ENCODE data around the gene TMEM132D.

TMEM132D gene

GRCh38 chr12:129727100-129727499, 176.7 kb downstream of the TMEM132D start:
- DNase-seq (ENCODE audit: low read depth in 2 of 2), result no peak

- DNase-seq (ENCODE audit: low read depth in 2 of 2), result no peak
These were observed 180.6 kb downstream of the TMEM132D start for GRCh38 chr12:129723260-129723659.

DNA sequence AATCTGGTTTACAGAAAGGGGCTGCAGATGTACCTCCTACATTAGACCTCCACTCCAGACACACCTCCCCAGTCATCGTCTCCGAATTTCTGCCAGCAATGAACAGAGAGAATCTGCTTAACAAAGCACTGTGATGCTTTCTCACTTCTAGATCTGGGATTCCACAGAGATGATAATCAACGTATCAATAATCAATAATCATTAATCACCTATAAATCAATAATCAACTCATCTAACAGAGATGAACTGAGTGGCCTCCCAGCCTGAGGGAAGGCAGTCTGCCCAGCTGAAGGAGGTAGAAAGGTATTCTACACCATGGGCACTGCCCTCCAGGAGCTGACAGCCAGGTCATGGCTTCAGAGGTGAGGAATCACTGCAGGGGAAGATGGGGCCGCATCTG, 183.2 kb downstream of the TMEM132D start:
- no peak for DNase-seq (ENCODE audit: low read depth in 2 of 2)

GRCh38 chr12:129719416-129719815, 184.4 kb downstream of the TMEM132D start:
- no peak for DNase-seq (ENCODE audit: low read depth in 2 of 2)

GRCh38 chr12:129717438-129717837, 186.4 kb downstream of the TMEM132D start:
- DNase-seq (ENCODE audit: low read depth in 2 of 2), result no peak

DNA sequence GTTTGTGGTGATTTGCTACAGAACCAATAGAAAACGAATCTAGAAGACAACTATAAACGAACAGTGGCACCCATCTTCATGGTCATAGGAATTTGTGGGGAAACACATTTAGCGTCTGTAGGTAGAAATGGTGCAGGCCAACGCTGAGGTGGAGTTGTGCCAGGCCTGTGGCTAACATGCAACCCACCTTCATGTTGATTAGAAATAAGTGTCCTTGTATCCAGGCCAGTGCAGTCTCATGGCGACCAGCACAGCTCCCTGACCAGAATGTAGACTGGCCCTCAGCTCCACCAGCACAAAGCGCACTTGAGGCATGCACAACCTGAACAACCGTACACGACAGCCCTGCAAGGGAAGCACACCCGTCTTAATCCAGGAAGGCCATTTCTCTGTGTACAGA, 187.0 kb downstream of the TMEM132D start:
- no peak for DNase-seq (ENCODE audit: low read depth in 2 of 2)

DNA sequence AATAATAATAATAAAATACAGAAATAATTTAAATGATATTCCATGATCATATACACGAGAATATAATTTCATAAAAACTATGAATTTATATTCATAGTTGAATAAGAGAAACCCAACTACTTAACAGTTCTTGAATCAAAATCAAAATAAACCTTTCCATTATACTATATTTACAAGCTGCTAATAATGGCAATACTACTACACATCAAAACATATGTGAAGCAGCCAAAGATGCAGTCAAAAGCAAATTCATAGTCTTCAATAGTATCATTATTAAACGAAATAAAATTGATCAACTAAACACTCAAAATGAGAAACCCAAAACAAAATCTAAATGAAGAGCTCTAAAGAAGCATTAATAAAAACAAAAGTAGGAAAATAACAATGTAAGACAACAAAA, 197.1 kb downstream of the TMEM132D start:
- DNase-seq (ENCODE audit: low read depth in 2 of 2), result no peak

DNA sequence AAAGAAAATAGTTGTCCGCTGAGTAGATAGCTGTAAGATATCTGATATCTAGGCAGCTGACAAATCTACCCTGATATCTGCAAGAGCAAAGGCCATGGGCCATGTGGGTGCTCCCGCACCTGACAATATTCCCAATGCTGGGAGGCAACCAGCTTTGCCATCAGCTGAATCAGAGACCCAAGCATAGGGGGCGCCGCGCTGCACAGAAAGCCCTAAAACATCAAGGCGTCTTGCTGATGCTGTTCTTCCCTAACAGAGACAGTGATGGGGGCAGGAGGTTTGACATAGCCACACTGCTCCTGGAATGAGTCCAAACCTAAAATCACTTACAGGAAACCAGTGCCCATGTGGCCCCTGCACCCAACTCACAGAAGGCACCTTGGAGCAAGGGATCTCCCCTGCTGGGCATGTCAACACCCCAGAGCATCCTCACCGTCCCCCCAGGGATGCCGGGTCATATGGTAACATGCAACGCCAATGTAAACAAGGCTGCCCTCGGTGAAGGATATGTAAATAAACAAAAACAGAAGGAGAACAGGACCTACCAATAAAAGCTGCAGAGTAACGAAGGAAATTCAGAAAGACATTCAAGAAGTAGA, 199.5 kb downstream of the TMEM132D start:
- no peak for DNase-seq (ENCODE audit: low read depth in 2 of 2)

GRCh38 chr12:129701631-129702101, 202.2 kb downstream of the TMEM132D start:
- DNase-seq (ENCODE audit: low read depth in 2 of 2), result no peak

DNA sequence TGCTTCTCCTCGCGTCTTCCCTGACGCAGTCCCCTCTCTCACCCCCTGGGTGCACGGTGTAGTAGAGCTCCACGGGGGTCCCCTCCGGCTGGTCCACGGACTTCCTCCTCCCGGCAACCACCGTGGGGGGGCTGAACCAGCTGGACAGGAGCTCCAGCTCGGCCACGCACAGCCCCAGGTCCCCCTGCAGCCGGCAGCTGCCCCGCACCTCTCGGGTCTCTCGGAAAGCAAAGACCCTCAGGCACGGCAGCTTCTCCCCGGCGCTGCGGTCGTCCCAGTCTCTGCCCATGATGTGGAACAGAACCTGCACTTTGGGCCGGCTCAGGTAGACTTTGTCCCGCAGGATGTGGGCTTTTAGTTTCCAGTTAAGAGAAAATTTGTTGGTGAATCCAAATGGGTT, 203.8 kb downstream of the TMEM132D start:
- DNase-seq (ENCODE audit: low read depth in 2 of 2), result no peak

DNA sequence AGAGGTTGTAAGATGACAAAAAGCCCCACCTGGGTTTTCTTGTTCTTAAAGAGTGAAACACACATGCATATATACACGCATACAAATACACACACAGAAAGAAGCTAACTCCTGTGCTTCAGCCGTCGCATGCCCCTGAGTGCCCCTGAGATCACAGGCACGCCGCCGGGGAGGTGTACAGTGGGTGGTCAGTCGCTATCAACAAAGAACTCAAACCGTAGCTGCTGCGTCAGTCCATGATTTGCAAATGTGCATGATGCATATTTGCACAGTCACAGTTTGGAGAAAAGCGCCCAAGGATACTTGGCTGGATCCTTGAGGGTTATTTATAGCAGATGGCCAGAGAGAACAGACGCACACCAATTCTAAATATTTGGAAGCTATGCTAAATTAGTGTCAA, 206.9 kb downstream of the TMEM132D start:
- no peak for DNase-seq (ENCODE audit: low read depth in 2 of 2)

GRCh38 chr12:129696405-129696804, 207.4 kb downstream of the TMEM132D start:
- DNase-seq (ENCODE audit: low read depth in 2 of 2), result no peak

- DNase-seq (ENCODE audit: low read depth in 2 of 2), result no peak
These were observed 210.1 kb downstream of the TMEM132D start for GRCh38 chr12:129693731-129694130.

DNA sequence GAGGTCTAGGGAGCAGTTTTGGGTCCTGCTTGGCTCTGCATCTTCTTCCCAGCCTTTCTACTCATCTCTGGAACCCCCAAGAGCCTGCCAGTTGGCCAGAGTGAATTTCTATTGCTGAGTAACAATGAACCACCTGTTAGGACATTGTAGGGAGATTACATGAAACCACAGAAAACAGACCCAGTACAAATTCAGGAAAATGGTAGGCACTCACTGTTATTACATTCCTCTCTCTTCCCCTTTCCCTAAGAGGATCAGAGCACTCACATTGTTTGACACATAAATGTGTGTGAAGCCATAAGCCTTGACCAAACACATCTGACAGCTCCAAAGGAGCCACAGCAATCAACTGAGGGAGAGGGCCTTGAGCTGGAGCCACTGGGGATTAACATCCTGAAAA, 216.1 kb downstream of the TMEM132D start:
- DNase-seq (ENCODE audit: low read depth in 2 of 2), result no peak

GRCh38 chr12:129681830-129682229, 222.0 kb downstream of the TMEM132D start:
- no peak for DNase-seq (ENCODE audit: low read depth in 2 of 2)

DNA sequence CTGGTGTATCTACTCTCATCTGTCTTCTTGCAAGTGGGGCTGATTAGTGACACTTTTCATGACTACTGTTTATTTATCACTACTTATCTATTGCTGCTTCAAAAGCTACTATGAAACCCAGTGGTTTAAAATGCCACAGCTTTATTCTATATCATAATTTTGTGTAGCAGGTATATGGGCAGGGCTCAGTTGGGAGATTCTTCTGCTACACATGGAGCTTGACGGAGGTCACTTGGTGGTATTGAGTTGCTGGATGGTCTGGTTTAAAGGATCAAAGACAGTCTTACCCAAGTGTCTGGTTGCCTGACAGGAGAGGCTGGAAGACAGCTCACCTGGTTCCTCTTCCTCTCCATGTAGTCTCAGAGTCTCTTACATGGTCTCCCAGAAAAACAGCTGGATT, 222.7 kb downstream of the TMEM132D start:
- DNase-seq (ENCODE audit: low read depth in 2 of 2), result no peak

DNA sequence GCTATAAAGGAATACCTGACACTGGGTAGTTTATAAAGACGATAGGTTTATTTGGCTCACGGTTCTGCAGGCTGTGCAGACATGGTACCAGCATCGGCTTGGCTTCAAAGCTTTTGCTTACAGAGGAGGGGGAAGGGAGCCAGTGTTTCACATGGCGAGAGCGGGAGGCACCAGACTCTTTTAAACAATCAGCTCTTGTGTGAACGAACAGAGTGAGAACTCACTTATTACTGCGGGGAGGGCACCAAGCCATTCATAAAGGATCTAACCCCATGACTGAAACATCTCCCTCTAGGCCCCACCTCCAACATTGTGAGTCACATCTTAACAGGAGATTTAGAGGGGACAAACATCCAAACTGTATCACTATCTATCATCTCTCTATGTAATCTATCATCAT, 227.4 kb downstream of the TMEM132D start:
- DNase-seq (ENCODE audit: low read depth in 2 of 2), result no peak

GRCh38 chr12:129675947-129676346, 227.9 kb downstream of the TMEM132D start:
- DNase-seq (ENCODE audit: low read depth in 2 of 2), result no peak

DNA sequence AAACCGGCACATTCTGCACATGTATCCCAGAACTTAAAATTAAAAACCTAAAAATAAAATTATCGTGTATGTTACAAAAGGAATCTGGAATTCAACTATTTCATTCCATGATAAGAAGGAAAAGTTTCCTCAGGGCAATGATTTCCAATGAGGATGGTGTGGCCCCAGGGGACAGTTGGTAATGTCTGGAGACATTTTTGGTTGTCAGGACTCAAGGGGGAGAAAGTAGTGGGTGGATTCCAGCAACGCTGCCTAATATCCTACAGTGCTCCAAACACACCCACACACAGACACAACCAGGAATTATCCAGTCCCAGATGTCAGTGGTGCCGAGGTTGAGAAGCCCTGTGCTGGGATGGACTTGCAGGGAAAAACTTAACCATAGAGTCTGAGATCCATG, 228.3 kb downstream of the TMEM132D start:
- no peak for DNase-seq (ENCODE audit: low read depth in 2 of 2)

DNA sequence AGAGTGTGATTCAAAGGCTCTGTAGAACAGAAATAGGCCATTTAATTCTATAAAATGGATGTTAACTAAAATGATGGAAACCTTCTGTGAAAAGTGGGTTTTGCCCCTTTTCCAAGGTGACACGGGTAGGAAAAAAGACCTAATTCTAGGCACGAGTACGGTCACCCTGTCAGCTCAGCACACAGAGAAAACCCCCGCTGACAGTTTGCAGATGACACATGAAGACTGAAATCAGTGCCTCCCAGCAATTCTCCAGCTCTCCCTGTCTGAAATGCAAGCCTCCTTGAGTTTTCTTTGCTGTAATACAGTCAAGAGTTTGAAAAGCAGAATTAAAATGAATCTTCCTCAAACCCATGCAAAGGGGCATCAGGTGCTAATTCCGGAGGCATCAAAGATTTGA, 230.0 kb downstream of the TMEM132D start:
- DNase-seq (ENCODE audit: low read depth in 2 of 2), result no peak

DNA sequence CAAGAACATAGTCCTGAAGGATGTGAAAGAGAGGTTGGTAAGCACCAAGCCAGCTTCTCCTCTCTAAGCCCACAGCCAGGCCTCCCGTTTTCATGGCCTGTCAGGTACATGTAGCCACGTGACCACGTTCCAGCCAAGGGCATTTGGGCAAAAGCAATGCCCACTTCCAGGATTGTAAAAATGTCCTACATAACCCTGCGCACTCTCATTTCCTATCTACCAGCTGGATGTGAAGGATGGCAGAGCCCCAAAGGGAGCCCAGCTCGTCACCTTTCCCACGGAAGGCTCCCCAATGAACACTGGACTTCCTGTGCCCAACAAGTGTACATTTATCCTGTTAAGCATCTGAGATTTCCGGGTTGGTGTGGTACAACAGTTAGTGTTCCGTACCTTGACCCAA, 231.7 kb downstream of the TMEM132D start:
- no peak for DNase-seq (ENCODE audit: low read depth in 2 of 2)

DNA sequence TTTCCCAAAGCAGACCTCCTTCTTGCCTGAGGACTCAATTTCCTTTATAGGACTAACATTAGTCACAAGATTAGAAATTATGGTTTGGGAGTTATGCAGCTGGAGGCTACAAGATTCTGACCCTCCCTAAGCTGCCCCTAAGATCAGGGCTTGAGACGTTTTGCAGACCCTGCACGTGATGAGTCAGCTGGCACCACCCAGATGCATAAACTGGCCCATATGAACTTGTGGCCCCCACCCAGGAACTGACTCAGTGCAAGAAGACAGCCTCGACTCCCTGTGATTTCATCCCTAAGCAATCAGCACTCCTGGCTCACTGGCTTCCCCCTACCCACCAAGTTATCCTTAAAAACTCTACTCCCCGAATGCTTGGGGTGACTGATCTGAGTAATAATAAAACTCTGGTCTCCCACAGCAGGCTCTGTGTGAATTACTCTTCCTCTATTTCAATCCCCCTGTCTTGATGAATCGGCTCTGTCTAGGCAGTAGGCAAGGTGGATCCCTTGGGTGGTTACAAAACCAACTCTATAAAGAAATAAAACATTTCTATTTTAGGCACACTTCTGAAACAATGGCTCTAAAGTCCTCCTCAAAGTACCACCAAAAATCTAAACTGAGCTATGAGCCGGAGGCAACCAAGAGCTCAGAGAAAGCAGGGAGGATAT, 233.4 kb downstream of the TMEM132D start:
- DNase-seq (ENCODE audit: low read depth in 2 of 2), result no peak

GRCh38 chr12:129665414-129665813, 238.4 kb downstream of the TMEM132D start:
- DNase-seq (ENCODE audit: low read depth in 2 of 2), result no peak

GRCh38 chr12:129662234-129662633, 241.6 kb downstream of the TMEM132D start:
- DNase-seq (ENCODE audit: low read depth in 2 of 2), result no peak
